HepG2 (cell line): ENCODE data around the gene MAN2A1. TPM values are rescaled to one million over a fixed set of nuclear protein-coding genes. Genes with fewer than 3 reads are reported as not detected.

ENCODE experiments used
- ATAC-seq: fragments of 200-7000 bp; cut with Tn5 transposase; 3 replicates; pipeline ENCODE4 v1.9.1; 2020; ENCODE audit warnings: mild to moderate bottlenecking, moderate library complexity
- BruUV-seq: library from RNA; stranded (reverse); fragments of 400-500 nt; replicated peaks from 2 replicates; lab custom pipeline; 2021; lab: Mats Ljungman, UMichigan
- CTCF ChIA-PET: fragments of 300-600 bp; formaldehyde crosslinking; extraction: SDS; loops from one replicate; lab custom pipeline; 2021; ENCODE audit warnings: low total read pairs, inconsistent platforms, low intra/inter-chr PET ratio; lab: Yijun Ruan, JAX
- POLR2A ChIA-PET: fragments of 350-600 bp; sonication (Branson Sonifier 250); formaldehyde crosslinking; loops from one replicate; lab custom pipeline; 2020; ENCODE audit warnings: antibody characterized with exemption, inconsistent platforms; lab: Yijun Ruan, JAX
- DNase-seq: peaks from one replicate; pipeline ENCODE4 v3.0.0-alpha.2; 2015; ENCODE audit warnings: low spot score
- FAIRE-seq: peaks from 3 replicates; lab custom pipeline; 2011; peaks lifted over from hg19 to GRCh38; lab: Jason Lieb, UNC
- H2AFZ ChIP-seq: one replicate; pipeline ENCODE4 v1.6.1; 2011; ENCODE audit warnings: low read length, inconsistent platforms
- H3K27ac ChIP-seq: fragments of 300-600 bp; 3 replicates; pipeline ENCODE4 v1.8.0; 2011; ENCODE audit warnings: mixed run types, mild to moderate bottlenecking, mixed read lengths, low read length, inconsistent platforms; ENCODE audit not compliant: insufficient read depth; ENCODE audit errors: extremely low read length
- H3K27me3 ChIP-seq, 2 experiments: fragments of 200-600 bp in 1 of 2; 2 replicates in 1 of 2; 3 replicates in 1 of 2; pipeline versions ENCODE4 v1.6.0 to v1.8.0; 2011; ENCODE audit warnings: low read length in 2 of 2, mild to moderate bottlenecking in 2 of 2, moderate library complexity in 2 of 2, inconsistent platforms in 1 of 2; ENCODE audit not compliant: insufficient read depth in 2 of 2, control insufficient read depth in 1 of 2
- H3K36me3 ChIP-seq, 2 experiments: fragments of 200-600 bp in 1 of 2; replicated peaks in 1 of 2; 2 replicates in 1 of 2; 3 replicates in 1 of 2; pipeline versions ENCODE4 v1.5.1 to v1.8.0; 2011; ENCODE audit warnings: low read length in 2 of 2, inconsistent platforms in 1 of 2; ENCODE audit not compliant: insufficient read depth in 2 of 2, control insufficient read depth in 1 of 2
- H3K4me1 ChIP-seq: 2 replicates; pipeline ENCODE4 v1.5.1; 2012; ENCODE audit warnings: low read length, inconsistent platforms; ENCODE audit not compliant: insufficient read depth
- H3K4me2 ChIP-seq: 2 replicates; pipeline ENCODE4 v1.6.0; 2011; ENCODE audit warnings: low read depth, low read length, inconsistent platforms
- H3K4me3 ChIP-seq, 3 experiments: fragments of 200-600 bp in 1 of 3; sonication (generic), shearing (Covaris generic) in 1 of 3; replicated peaks in 1 of 3; 2 replicates each; pipeline ENCODE4 v1.5.1; 2011 to 2016; ENCODE audit warnings: low read length in 3 of 3, inconsistent platforms in 2 of 3, low read depth in 2 of 3, mild to moderate bottlenecking in 2 of 3, control low read depth in 1 of 3, mixed read lengths in 1 of 3; ENCODE audit not compliant: insufficient read depth in 1 of 3
- H3K79me2 ChIP-seq: one replicate; pipeline ENCODE4 v1.6.1; 2011; ENCODE audit warnings: low read length, inconsistent platforms; ENCODE audit not compliant: insufficient read depth
- H3K9ac ChIP-seq: 2 replicates; pipeline ENCODE4 v1.6.0; 2011; ENCODE audit warnings: mild to moderate bottlenecking, low read depth, low read length, inconsistent platforms; ENCODE audit not compliant: insufficient read depth
- H3K9me3 ChIP-seq: 2 replicates; pipeline ENCODE4 v1.5.1; 2012; ENCODE audit warnings: mild to moderate bottlenecking, low read length
- H4K20me1 ChIP-seq: 2 replicates; pipeline ENCODE4 v1.6.0; 2011; ENCODE audit warnings: inconsistent platforms, mild to moderate bottlenecking, low read length, moderate library complexity; ENCODE audit not compliant: insufficient read depth
- HES4 ChIP-seq: sonication (generic); formaldehyde crosslinking; IDR thresholded peaks from 2 replicates; pipeline ENCODE4 v1.9.0; 2021; ENCODE audit warnings: mild to moderate bottlenecking, missing genetic modification reagents, borderline replicate concordance
- HNF4G ChIP-seq, 2 experiments: sonication (generic) in 1 of 2; formaldehyde crosslinking in 1 of 2; IDR thresholded peaks; 2 replicates each; pipeline versions ENCODE4 v1.4.0 to v1.6.1; 2011 to 2020; ENCODE audit warnings: borderline replicate concordance in 2 of 2, low read depth in 2 of 2, mild to moderate bottlenecking in 2 of 2, low read length in 1 of 2, missing genetic modification reagents in 1 of 2, moderate library complexity in 1 of 2
- HOXA7 ChIP-seq: sonication (generic); formaldehyde crosslinking; IDR thresholded peaks from 2 replicates; pipeline ENCODE4 v1.8.1; 2022; ENCODE audit warnings: mild to moderate bottlenecking, missing genetic modification reagents, moderate library complexity
- IRX3 ChIP-seq: sonication (generic); formaldehyde crosslinking; IDR thresholded peaks from 2 replicates; pipeline ENCODE4 v1.8.1; 2023; ENCODE audit warnings: mild to moderate bottlenecking, low read depth, missing genetic modification reagents, borderline replicate concordance
- KMT2A ChIP-seq: sonication (generic); formaldehyde crosslinking; IDR thresholded peaks from 2 replicates; pipeline ENCODE4 v1.4.0; 2020; ENCODE audit warnings: missing genetic modification reagents
- ZBTB7A ChIP-seq: sonication (generic); formaldehyde crosslinking; IDR thresholded peaks from 2 replicates; pipeline ENCODE4 v1.8.0; 2022; ENCODE audit warnings: mild to moderate bottlenecking, missing genetic modification reagents
- ZFX ChIP-seq: sonication (generic); formaldehyde crosslinking; IDR thresholded peaks from 2 replicates; pipeline ENCODE4 v1.4.0; 2020; ENCODE audit warnings: mild to moderate bottlenecking, low read depth, missing genetic modification reagents, moderate library complexity
- ZNF160 ChIP-seq: sonication (generic); formaldehyde crosslinking; IDR thresholded peaks from 2 replicates; pipeline ENCODE4 v1.8.0; 2022; ENCODE audit warnings: mild to moderate bottlenecking, inconsistent platforms, missing genetic modification reagents
- ZNF343 ChIP-seq: sonication (generic); formaldehyde crosslinking; IDR thresholded peaks from 2 replicates; pipeline ENCODE4 v1.4.0; 2020; ENCODE audit warnings: mild to moderate bottlenecking, missing genetic modification reagents
- ZNF354B ChIP-seq: sonication (generic); formaldehyde crosslinking; IDR thresholded peaks from 2 replicates; pipeline ENCODE4 v1.8.0; 2022; ENCODE audit warnings: mild to moderate bottlenecking, missing genetic modification reagents
- ZNF83 ChIP-seq: sonication (generic); formaldehyde crosslinking; IDR thresholded peaks from 2 replicates; pipeline ENCODE4 v1.4.0; 2020; ENCODE audit warnings: missing genetic modification reagents, mild to moderate bottlenecking, borderline replicate concordance
- in situ Hi-C: cut with HindIII; loops from 2 replicates; pipeline ENCODE4 v1.10.0; 2017; ENCODE audit warnings: low pct_unique_long_range_greater_than_20kb; ENCODE audit not compliant: extremely low pct_ligation_motif_present
- intact Hi-C: fragments of 100-400 bp; cut with micrococcal nuclease; formaldehyde crosslinking; loops from one replicate; pipeline ENCODE4 v1.10.0; 2022; ENCODE audit not compliant: unreplicated experiment
- polyA plus RNA-seq, 8 experiments: library from polyadenylated mRNA; depleted of rRNA in 3 of 8; stranded (reverse) in 7 of 8; unstranded in 1 of 8; fragments of >200 nt; fragmentation: Illumina TruSeq in 4 of 8; extraction: Trizol in 4 of 8; gene quantifications; 2 replicates each; pipeline versions ENCODE4 v1.2.1 to v1.2.3, GENCODE V29; 2011 to 2016; ENCODE audit warnings: low read depth in 4 of 8, missing spikeins in 1 of 8, mixed read lengths in 1 of 8; ENCODE audit not compliant: insufficient read depth in 1 of 8
- total RNA-seq, 5 experiments: library from RNA; depleted of rRNA; stranded (reverse); fragments of >200 nt; fragmentation: Illumina TruSeq; extraction: Trizol; gene quantifications; 2 replicates each; pipeline ENCODE4 v1.2.3, GENCODE V29; 2016; ENCODE audit warnings: low read depth in 1 of 5
- TF ChIP-seq, protein P1 (sequence below): sonication (generic); formaldehyde crosslinking; IDR thresholded peaks from 2 replicates; pipeline ENCODE4 v1.8.0; 2022; ENCODE audit warnings: missing genetic modification reagents, mild to moderate bottlenecking, inconsistent platforms, borderline replicate concordance
- TF ChIP-seq, protein P2 (sequence below): sonication (generic); formaldehyde crosslinking; IDR thresholded peaks from 2 replicates; pipeline ENCODE4 v1.8.1; 2023; ENCODE audit warnings: mild to moderate bottlenecking, missing genetic modification reagents
- TF ChIP-seq, protein P3 (sequence below): sonication (generic); formaldehyde crosslinking; IDR thresholded peaks from 2 replicates; pipeline ENCODE4 v1.9.0; 2021; ENCODE audit warnings: mild to moderate bottlenecking, missing genetic modification reagents

Gene MAN2A1
- total and polyA plus RNA-seq, 2 of the 13 experiments (the other 11 are each of a cell fraction or from before 2014, with no cell fraction given), result 56.2 to 80.5 TPM

DNA sequence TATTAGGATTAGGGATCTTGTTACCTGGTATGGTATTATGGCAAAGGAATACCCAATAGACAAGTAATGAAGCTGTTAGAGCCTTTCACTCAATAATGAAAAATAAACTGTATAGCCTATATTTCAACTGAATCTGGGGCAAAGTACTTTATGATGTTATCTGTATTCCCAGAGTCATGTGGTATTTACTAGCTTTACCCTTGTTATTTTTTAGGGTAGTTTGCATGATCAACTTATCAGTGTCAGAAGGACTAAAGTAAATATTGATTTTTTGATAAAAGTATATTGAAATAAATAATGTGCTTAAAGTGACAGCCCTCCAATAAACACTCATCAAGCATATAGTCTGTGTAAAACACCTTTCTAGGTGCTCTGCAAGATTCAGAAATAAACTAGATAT lies 64.6 kb downstream of the MAN2A1 start:
- Histone ChIP-seq H2AFZ (no peak overlapping the region), H3K9me3 (no peaks in the 10 kb centered on the region), H3K4me3 (no peak overlapping the region), H3K27ac (no peak overlapping the region), H3K9ac (no peak overlapping the region), H3K36me3 (peaks cover 3 to 11% of the 10 kb centered on the region in 2 experiments), H3K4me2 (no peak overlapping the region), H4K20me1 (no peaks in the 10 kb centered on the region), H3K79me2 (peaks cover 8% of the 10 kb centered on the region), H3K27me3 (no peaks in the 10 kb centered on the region), H3K4me1 (no peaks in the 10 kb centered on the region)
- intact Hi-C loops (loop anchor here (5.0 kb wide), 1 partner anchor 62 kb away; no protein-coding TSS in a partner anchor), in situ Hi-C loops (no loop called here)
- ChIA-PET CTCF (no interaction called here), POLR2A (no interaction called here)
- DNase-seq (no peak), FAIRE-seq (no peak), ATAC-seq (no peak)
- no TSS peak for BruUV-seq
- TF ChIP-seq ZNF354B (no peak), HNF4G (IDR thresholded peaks at IDR 0.05; ENCODE audit: borderline replicate concordance, low read depth, low read length) (no peak), HNF4G (CRISPR knock-in tag; IDR thresholded peaks at IDR 0.05; ENCODE audit: borderline replicate concordance, low read depth) (no peak), KMT2A (CRISPR knock-in tag) (no peak), HES4 (no peak), ZBTB7A (no peak), HOXA7 (no peak), ZNF343 (CRISPR knock-in tag) (no peak), IRX3 (CRISPR knock-in tag) (no peak), ZNF160 (CRISPR knock-in tag) (no peak), ZNF83 (CRISPR knock-in tag) (no peak), ZFX (CRISPR knock-in tag) (no peak)
- TF ChIP-seq, protein P1, sequence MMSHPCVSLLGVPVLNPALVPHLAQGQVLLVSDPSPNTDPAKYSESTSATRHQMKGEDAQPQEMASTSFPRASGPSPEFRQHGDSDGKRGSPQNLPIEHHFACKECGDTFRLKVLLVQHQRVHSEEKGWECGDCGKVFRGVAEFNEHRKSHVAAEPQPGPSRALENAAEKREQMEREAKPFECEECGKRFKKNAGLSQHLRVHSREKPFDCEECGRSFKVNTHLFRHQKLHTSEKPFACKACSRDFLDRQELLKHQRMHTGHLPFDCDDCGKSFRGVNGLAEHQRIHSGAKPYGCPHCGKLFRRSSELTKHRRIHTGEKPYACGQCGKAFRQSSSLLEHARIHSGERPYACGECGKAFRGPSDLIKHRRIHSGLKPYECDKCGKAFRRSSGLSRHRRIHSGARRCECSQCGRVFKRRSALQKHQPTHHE (CRISPR knock-in tag), result no peak
- TF ChIP-seq, protein P2, sequence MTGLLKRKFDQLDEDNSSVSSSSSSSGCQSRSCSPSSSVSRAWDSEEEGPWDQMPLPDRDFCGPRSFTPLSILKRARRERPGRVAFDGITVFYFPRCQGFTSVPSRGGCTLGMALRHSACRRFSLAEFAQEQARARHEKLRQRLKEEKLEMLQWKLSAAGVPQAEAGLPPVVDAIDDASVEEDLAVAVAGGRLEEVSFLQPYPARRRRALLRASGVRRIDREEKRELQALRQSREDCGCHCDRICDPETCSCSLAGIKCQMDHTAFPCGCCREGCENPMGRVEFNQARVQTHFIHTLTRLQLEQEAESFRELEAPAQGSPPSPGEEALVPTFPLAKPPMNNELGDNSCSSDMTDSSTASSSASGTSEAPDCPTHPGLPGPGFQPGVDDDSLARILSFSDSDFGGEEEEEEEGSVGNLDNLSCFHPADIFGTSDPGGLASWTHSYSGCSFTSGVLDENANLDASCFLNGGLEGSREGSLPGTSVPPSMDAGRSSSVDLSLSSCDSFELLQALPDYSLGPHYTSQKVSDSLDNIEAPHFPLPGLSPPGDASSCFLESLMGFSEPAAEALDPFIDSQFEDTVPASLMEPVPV (CRISPR knock-in tag), result no peak
- TF ChIP-seq, protein P3, sequence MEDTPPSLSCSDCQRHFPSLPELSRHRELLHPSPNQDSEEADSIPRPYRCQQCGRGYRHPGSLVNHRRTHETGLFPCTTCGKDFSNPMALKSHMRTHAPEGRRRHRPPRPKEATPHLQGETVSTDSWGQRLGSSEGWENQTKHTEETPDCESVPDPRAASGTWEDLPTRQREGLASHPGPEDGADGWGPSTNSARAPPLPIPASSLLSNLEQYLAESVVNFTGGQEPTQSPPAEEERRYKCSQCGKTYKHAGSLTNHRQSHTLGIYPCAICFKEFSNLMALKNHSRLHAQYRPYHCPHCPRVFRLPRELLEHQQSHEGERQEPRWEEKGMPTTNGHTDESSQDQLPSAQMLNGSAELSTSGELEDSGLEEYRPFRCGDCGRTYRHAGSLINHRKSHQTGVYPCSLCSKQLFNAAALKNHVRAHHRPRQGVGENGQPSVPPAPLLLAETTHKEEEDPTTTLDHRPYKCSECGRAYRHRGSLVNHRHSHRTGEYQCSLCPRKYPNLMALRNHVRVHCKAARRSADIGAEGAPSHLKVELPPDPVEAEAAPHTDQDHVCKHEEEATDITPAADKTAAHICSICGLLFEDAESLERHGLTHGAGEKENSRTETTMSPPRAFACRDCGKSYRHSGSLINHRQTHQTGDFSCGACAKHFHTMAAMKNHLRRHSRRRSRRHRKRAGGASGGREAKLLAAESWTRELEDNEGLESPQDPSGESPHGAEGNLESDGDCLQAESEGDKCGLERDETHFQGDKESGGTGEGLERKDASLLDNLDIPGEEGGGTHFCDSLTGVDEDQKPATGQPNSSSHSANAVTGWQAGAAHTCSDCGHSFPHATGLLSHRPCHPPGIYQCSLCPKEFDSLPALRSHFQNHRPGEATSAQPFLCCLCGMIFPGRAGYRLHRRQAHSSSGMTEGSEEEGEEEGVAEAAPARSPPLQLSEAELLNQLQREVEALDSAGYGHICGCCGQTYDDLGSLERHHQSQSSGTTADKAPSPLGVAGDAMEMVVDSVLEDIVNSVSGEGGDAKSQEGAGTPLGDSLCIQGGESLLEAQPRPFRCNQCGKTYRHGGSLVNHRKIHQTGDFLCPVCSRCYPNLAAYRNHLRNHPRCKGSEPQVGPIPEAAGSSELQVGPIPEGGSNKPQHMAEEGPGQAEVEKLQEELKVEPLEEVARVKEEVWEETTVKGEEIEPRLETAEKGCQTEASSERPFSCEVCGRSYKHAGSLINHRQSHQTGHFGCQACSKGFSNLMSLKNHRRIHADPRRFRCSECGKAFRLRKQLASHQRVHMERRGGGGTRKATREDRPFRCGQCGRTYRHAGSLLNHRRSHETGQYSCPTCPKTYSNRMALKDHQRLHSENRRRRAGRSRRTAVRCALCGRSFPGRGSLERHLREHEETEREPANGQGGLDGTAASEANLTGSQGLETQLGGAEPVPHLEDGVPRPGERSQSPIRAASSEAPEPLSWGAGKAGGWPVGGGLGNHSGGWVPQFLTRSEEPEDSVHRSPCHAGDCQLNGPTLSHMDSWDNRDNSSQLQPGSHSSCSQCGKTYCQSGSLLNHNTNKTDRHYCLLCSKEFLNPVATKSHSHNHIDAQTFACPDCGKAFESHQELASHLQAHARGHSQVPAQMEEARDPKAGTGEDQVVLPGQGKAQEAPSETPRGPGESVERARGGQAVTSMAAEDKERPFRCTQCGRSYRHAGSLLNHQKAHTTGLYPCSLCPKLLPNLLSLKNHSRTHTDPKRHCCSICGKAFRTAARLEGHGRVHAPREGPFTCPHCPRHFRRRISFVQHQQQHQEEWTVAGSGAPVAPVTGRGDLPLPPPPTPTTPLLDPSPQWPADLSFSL (CRISPR knock-in tag), result no peak
